ENCODE data around the gene NOL6.

NOL6 gene

GRCh38 chr9:33452828-33453271 lies 20.9 kb downstream of the NOL6 start:
- ATAC-seq: peak; percentile 93
- TF ChIP-seq CSRNP3 (CRISPR knock-in tag; IDR thresholded peaks at IDR 0.05): no peak
- no peak for TF ChIP-seq PPARA (CRISPR knock-in tag; IDR thresholded peaks at IDR 0.05; ENCODE audit: borderline replicate concordance)
- TF ChIP-seq CSDC2 (CRISPR knock-in tag; IDR thresholded peaks at IDR 0.05): no peak
- no peak for TF ChIP-seq POU6F1 (CRISPR knock-in tag; IDR thresholded peaks at IDR 0.05; ENCODE audit: borderline replicate concordance, low read depth)
- TF ChIP-seq ARNTL (CRISPR knock-in tag; IDR thresholded peaks at IDR 0.05; ENCODE audit: borderline replicate concordance, low read depth): no peak
- no peak for TF ChIP-seq GLIS3 (CRISPR knock-in tag; IDR thresholded peaks at IDR 0.05)
- TF ChIP-seq ZC3H10 (CRISPR knock-in tag; IDR thresholded peaks at IDR 0.05): no peak
- TF ChIP-seq ZNF8 (CRISPR knock-in tag; IDR thresholded peaks at IDR 0.05): no peak
- TF ChIP-seq RARB (CRISPR knock-in tag; IDR thresholded peaks at IDR 0.05): no peak
- no peak for TF ChIP-seq CREB5 (CRISPR knock-in tag; IDR thresholded peaks at IDR 0.05; ENCODE audit: low read depth)
- no peak for TF ChIP-seq ZFP3 (CRISPR knock-in tag; IDR thresholded peaks at IDR 0.05)
- no peak for TF ChIP-seq ZFP30 (CRISPR knock-in tag; IDR thresholded peaks at IDR 0.05)
- TF ChIP-seq ZNF70 (CRISPR knock-in tag; IDR thresholded peaks at IDR 0.05): no peak

GRCh38 chr9:33450621-33451146 lies 23.0 kb downstream of the NOL6 start:
- no peak for ATAC-seq
- no peak for TF ChIP-seq ZFP30 (CRISPR knock-in tag; IDR thresholded peaks at IDR 0.05)
- no peak for TF ChIP-seq ZNF565 (CRISPR knock-in tag; conservative IDR thresholded peaks at IDR 0.05; ENCODE audit: low read depth)
- TF ChIP-seq CSRNP3 (CRISPR knock-in tag; IDR thresholded peaks at IDR 0.05): no peak
- TF ChIP-seq RARB (CRISPR knock-in tag; IDR thresholded peaks at IDR 0.05): no peak
- TF ChIP-seq PPARA (CRISPR knock-in tag; IDR thresholded peaks at IDR 0.05; ENCODE audit: borderline replicate concordance): no peak
- no peak for TF ChIP-seq ZC3H10 (CRISPR knock-in tag; IDR thresholded peaks at IDR 0.05)
- TF ChIP-seq CREB5 (CRISPR knock-in tag; IDR thresholded peaks at IDR 0.05; ENCODE audit: low read depth): no peak
- TF ChIP-seq ZNF8 (CRISPR knock-in tag; IDR thresholded peaks at IDR 0.05): no peak

- no peak for TF ChIP-seq ZFP30 (CRISPR knock-in tag; IDR thresholded peaks at IDR 0.05)
- no peak for TF ChIP-seq SNAI2 (CRISPR knock-in tag; IDR thresholded peaks at IDR 0.05)
- TF ChIP-seq GLIS3 (CRISPR knock-in tag; IDR thresholded peaks at IDR 0.05): no peak
- no peak for TF ChIP-seq TSHZ2 (CRISPR knock-in tag; IDR thresholded peaks at IDR 0.05)
- no peak for TF ChIP-seq ZC3H10 (CRISPR knock-in tag; IDR thresholded peaks at IDR 0.05)
- no peak for TF ChIP-seq CSDC2 (CRISPR knock-in tag; IDR thresholded peaks at IDR 0.05)
- TF ChIP-seq ZNF8 (CRISPR knock-in tag; IDR thresholded peaks at IDR 0.05): no peak
Observed at GRCh38 chr9:33449715-33450114, 24.0 kb downstream of the NOL6 start.

More at GRCh38 chr9:33449715-33450114, 24.0 kb downstream of the NOL6 start:
- ATAC-seq: no peak

Measured in SK-N-SH treated with all-trans-retinoic acid at 6 μM for 48 hours (cell line).